DND-41 (cell line): ENCODE data around the gene TUB.

Experiments used
- ATAC-seq: fragments of 200-7000 bp; cut with Tn5 transposase; 3 replicates; pipeline ENCODE4 v1.9.1; 2021; ENCODE audit warnings: low read depth; ENCODE audit not compliant: insufficient read depth
- DNase-seq: peaks from one replicate; pipeline ENCODE4 v3.0.0-alpha.2; 2020
- H2AFZ ChIP-seq: 2 replicates; pipeline ENCODE4 v1.6.0; 2012; ENCODE audit warnings: low read depth, low read length
- H3K27ac ChIP-seq: 2 replicates; pipeline ENCODE4 v1.5.1; 2012; ENCODE audit warnings: low read length, inconsistent platforms
- H3K27me3 ChIP-seq: fragments of 200-600 bp; sonication (generic); 2 replicates; pipeline ENCODE4 v1.6.0; 2012; ENCODE audit warnings: low read length, mild to moderate bottlenecking, inconsistent platforms; ENCODE audit not compliant: insufficient read depth, poor library complexity
- H3K36me3 ChIP-seq: 2 replicates; pipeline ENCODE4 v1.5.1; 2012; ENCODE audit warnings: low read length, inconsistent platforms; ENCODE audit not compliant: insufficient read depth
- H3K4me1 ChIP-seq: 2 replicates; pipeline ENCODE4 v1.5.1; 2012; ENCODE audit warnings: mild to moderate bottlenecking, low read length; ENCODE audit not compliant: insufficient read depth
- H3K4me2 ChIP-seq: 2 replicates; pipeline ENCODE4 v1.6.0; 2012; ENCODE audit warnings: mild to moderate bottlenecking, moderate library complexity, low read length, inconsistent platforms; ENCODE audit not compliant: insufficient read depth
- H3K4me3 ChIP-seq, 2 experiments: fragments of 200-600 bp in 1 of 2; shearing (Covaris generic) in 1 of 2; 2 replicates each; pipeline ENCODE4 v1.5.1; 2012 to 2016; ENCODE audit warnings: inconsistent platforms in 2 of 2, low read length in 2 of 2, mild to moderate bottlenecking in 2 of 2, low read depth in 1 of 2, moderate library complexity in 1 of 2
- H3K79me2 ChIP-seq: 2 replicates; pipeline ENCODE4 v1.6.0; 2012; ENCODE audit warnings: low read length, inconsistent platforms; ENCODE audit not compliant: insufficient read depth
- H3K9ac ChIP-seq: 2 replicates; pipeline ENCODE4 v1.6.0; 2012; ENCODE audit warnings: low read depth, mild to moderate bottlenecking, inconsistent platforms, low read length, moderate library complexity
- H3K9me3 ChIP-seq: 2 replicates; pipeline ENCODE4 v1.5.1; 2012; ENCODE audit warnings: low read length, moderate library complexity, mild to moderate bottlenecking, inconsistent platforms; ENCODE audit not compliant: insufficient read depth, severe bottlenecking
- H4K20me1 ChIP-seq: 2 replicates; pipeline ENCODE4 v1.6.0; 2012; ENCODE audit warnings: low read length; ENCODE audit not compliant: insufficient read depth
- CTCF ChIP-seq: IDR thresholded peaks from 2 replicates; pipeline ENCODE4 v1.5.1; 2012; ENCODE audit warnings: borderline replicate concordance, low read length, moderate library complexity, mild to moderate bottlenecking; ENCODE audit not compliant: poor library complexity, severe bottlenecking; ENCODE audit errors: extremely low read depth
- EZH2 ChIP-seq: IDR thresholded peaks from 3 replicates; pipeline ENCODE4 v1.6.1; 2012; ENCODE audit warnings: borderline replicate concordance, low read depth, mild to moderate bottlenecking, moderate library complexity, low read length, inconsistent platforms; ENCODE audit not compliant: severe bottlenecking

Gene TUB

GRCh38 chr11:8079111-8079675 lies 1.8 kb upstream of the TUB start:
- Histone ChIP-seq H3K4me1 (no peaks in the 10 kb centered on the region), H3K27me3 (no peaks in the 10 kb centered on the region), H3K79me2 (no peaks in the 10 kb centered on the region), H2AFZ (no peak overlapping the region), H3K36me3 (no peaks in the 10 kb centered on the region), H3K27ac (no peak overlapping the region), H3K9me3 (no peaks in the 10 kb centered on the region), H4K20me1 (no peaks in the 10 kb centered on the region), H3K4me3 (no peak overlapping the region), H3K4me2 (no peak overlapping the region), H3K9ac (no peak overlapping the region)
- no peak for TF ChIP-seq CTCF
- ATAC-seq, result no peak
- no peak for DNase-seq

- no peak overlapping the region for H3K4me3 ChIP-seq
- H3K9ac ChIP-seq, result no peak overlapping the region
- DNase-seq, result no peak
- H3K27me3 ChIP-seq, result no peaks in the 10 kb centered on the region
- no peak overlapping the region for H2AFZ ChIP-seq
- H3K27ac ChIP-seq, result no peak overlapping the region
- no peaks in the 10 kb centered on the region for H3K9me3 ChIP-seq
- no peaks in the 10 kb centered on the region for H3K36me3 ChIP-seq
- TF ChIP-seq CTCF, result no peak
- TF ChIP-seq EZH2, result no peak
- H3K79me2 ChIP-seq, result no peaks in the 10 kb centered on the region
- H3K4me2 ChIP-seq, result no peak overlapping the region
- ATAC-seq, result no peak
- no peaks in the 10 kb centered on the region for H3K4me1 ChIP-seq
- H4K20me1 ChIP-seq, result no peaks in the 10 kb centered on the region
Observed at GRCh38 chr11:8080069-8080670, 841 bp upstream of the TUB start.

- no peaks in the 10 kb centered on the region for H4K20me1 ChIP-seq
- H3K4me2 ChIP-seq, result no peak overlapping the region
- TF ChIP-seq CTCF, result no peak
- TF ChIP-seq EZH2, result no peak
- no peak overlapping the region for H3K9ac ChIP-seq
- no peaks in the 10 kb centered on the region for H3K9me3 ChIP-seq
- no peak overlapping the region for H2AFZ ChIP-seq
- no peak overlapping the region for H3K4me3 ChIP-seq
- ATAC-seq, result no peak
- H3K79me2 ChIP-seq, result no peaks in the 10 kb centered on the region
- H3K27ac ChIP-seq, result no peak overlapping the region
- H3K4me1 ChIP-seq, result no peaks in the 10 kb centered on the region
- H3K27me3 ChIP-seq, result no peaks in the 10 kb centered on the region
- no peaks in the 10 kb centered on the region for H3K36me3 ChIP-seq
- DNase-seq, result no peak
Observed at GRCh38 chr11:8081591-8082250, 710 bp downstream of the TUB start.
